SK-N-MC (cell line): Measurements from ENCODE around the gene DOCK1.

ENCODE experiments used
- EZH2 ChIP-seq: fragments of 200-600 bp; sonication (generic); IDR thresholded peaks from one replicate; pipeline ENCODE4 v1.6.1; 2017; ENCODE audit warnings: antibody characterized with exemption
- POLR2AphosphoS5 ChIP-seq: IDR thresholded peaks from 2 replicates; pipeline ENCODE4 v1.6.1; 2012; ENCODE audit warnings: mild to moderate bottlenecking, low read depth, low read length, borderline replicate concordance

DNA sequence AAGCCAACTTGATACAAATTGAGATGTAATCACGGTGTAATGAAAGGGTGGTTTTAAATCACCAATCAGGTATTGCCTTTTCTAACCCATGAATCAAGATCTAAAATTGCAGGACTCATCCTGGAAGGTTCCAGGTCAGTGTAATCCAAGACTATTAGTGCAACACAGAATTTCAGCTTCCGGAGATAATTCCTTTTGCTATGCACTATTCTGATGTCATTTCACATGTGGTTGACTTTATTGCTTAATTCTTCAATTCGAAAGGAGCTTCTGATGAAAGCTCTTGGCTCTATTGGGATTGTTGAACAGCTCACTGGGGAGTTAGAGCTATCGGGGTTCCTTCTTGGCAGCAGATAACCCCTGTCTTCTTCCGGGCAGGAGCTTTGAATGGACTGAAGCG lies 438.6 kb downstream of the DOCK1 start:
- no peak for TF ChIP-seq EZH2
- TF ChIP-seq POLR2AphosphoS5: no peak
